ENCODE data around the gene HLCS. TPM values are rescaled to one million over a fixed set of nuclear protein-coding genes. Genes with fewer than 3 reads are reported as not detected.

HLCS gene
- total and polyA plus RNA-seq, 2 of the 4 experiments (the other 2 are of a cell fraction), result 10.6 to 21.0 TPM

DNA sequence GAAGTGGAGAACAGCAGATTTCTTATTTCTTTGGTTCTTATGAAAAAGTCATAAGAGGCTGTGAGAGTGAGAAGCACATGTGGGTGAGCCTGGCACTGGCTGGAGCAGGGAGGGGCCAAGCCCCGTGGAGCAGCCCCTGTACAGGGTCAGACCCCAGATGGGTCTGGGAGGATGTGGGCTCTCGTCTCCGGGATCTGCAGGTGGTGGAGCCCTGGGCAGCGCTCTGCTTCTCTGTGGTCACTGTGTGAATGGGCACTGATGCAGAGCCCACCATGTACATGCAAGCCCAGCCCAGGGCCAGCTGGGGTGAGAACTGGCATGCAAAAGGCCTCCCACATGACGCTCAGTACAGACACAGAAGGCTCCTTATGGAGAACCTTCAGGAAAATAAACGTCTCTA lies 200.0 kb downstream of the HLCS start:
- in situ Hi-C loops (cut with MboI; ENCODE audit: low sequenced_read_pairs), result no loop called here
- Histone ChIP-seq H3K4ac (ENCODE audit: low read depth, low read length) (no peak overlapping the region), H3K27ac (ENCODE audit: insufficient read depth, low read length) (no peak overlapping the region), H3K14ac (replicated peaks; ENCODE audit: low read depth, low read length) (no peak overlapping the region), H3K27me3 (ENCODE audit: control insufficient read depth, insufficient read depth, low read length) (no peaks in the 10 kb centered on the region), H3K4me2 (ENCODE audit: low read depth, low read length) (no peak overlapping the region), H2BK120ac (ENCODE audit: low read depth, low read length) (no peak overlapping the region), H2AK9ac (replicated peaks; ENCODE audit: low read depth, low read length, poor library complexity) (no peak overlapping the region), H3K4me1 (ENCODE audit: control insufficient read depth, insufficient read depth, low read length) (peaks cover 11% of the 10 kb centered on the region), H2BK15ac (ENCODE audit: low read depth, low read length) (no peak overlapping the region), H3K9me3 (ENCODE audit: control insufficient read depth, insufficient read depth, low read length) (no peaks in the 10 kb centered on the region), H3K4me3 (ENCODE audit: insufficient read depth, low read depth, low read length) (no peak overlapping the region), H4K20me1 (ENCODE audit: insufficient read depth, low read length) (no peaks in the 10 kb centered on the region), H3K9me1 (ENCODE audit: insufficient read depth, low read length) (0 out of 2 replicates have a peak, but pooled peaks cover 3% of the 10 kb centered on the region), H3K18ac (ENCODE audit: low read depth, low read length) (no peak overlapping the region), H3K23ac (ENCODE audit: low read depth, low read length) (no peak overlapping the region), H3K79me1 (ENCODE audit: low read depth in 1 of 2, low read length in 2 of 2) (no peaks in the 10 kb centered on the region), H2BK20ac (ENCODE audit: low read depth, low read length) (no peak overlapping the region), H2AK5ac (ENCODE audit: low read depth, low read length) (no peak overlapping the region), H2AFZ (replicated peaks; ENCODE audit: low read length, poor library complexity) (no peak overlapping the region), H3K9ac (ENCODE audit: low read depth, low read length) (no peak overlapping the region), H4K8ac (ENCODE audit: low read depth in 2 of 2, low read length in 2 of 2) (no peak overlapping the region), H2BK5ac (ENCODE audit: low read depth, low read length, poor library complexity, severe bottlenecking) (no peak overlapping the region), H3K56ac (ENCODE audit: extremely low read depth, insufficient read depth, low read length) (no peak overlapping the region), H3K36me3 (ENCODE audit: control insufficient read depth, insufficient read depth, low read length) (peaks cover 2% of the 10 kb centered on the region; the same call in 1 of the 2 replicates), H4K91ac (ENCODE audit: insufficient read depth, low read depth, low read length) (no peak overlapping the region), H4K5ac (ENCODE audit: low read depth, low read length) (no peak overlapping the region)
- POLR2A ChIA-PET (ENCODE audit: unreplicated experiment), result no interaction called here
- intact Hi-C loops (cut with micrococcal nuclease), result no loop called here
- no TSS peak for BruUV-seq (replicated peaks)
- CTCF ChIA-PET, result no interaction called here
- no peak for TF ChIP-seq MAFK (IDR thresholded peaks at IDR 0.05; ENCODE audit: low read depth, low read length)
- TF ChIP-seq RCOR1 (IDR thresholded peaks at IDR 0.05; ENCODE audit: insufficient replicate concordance, low read length), result no peak
- DNase-seq (no peak), ATAC-seq (ENCODE audit: low read depth) (no peak)
- WGBS, 2 experiments (ENCODE audit: extremely low coverage in 2 of 2, insufficient read length in 1 of 2), result 90% methylated on average over 2 of the region's 6 CpGs; no CpG with 5 or more reads in 1 of the 2 experiments
- dilution Hi-C loops (cut with HindIII; ENCODE audit: low sequenced_read_pairs, unreplicated experiment), result no loop called here

Data from IMR-90 (cell line).